Uterus (tissue), 2 donors: ENCODE results near the gene INPP1.

Source experiments
- POLR2A ChIP-seq, 2 donors: fragments of 450-650 bp; IDR thresholded peaks; one replicate each; pipeline ENCODE4 v1.6.1; 2016; ENCODE audit warnings: antibody characterized with exemption in 2 of 2, mild to moderate bottlenecking in 1 of 2, moderate library complexity in 1 of 2
- TF ChIP-seq, protein P1 (sequence below), 4 experiments: fragments of 200-600 bp in 2 of 4; fragments of 450-650 bp in 2 of 4; sonication (generic) in 2 of 4; IDR thresholded peaks; one replicate each; pipeline ENCODE4 v1.5.1; 2016 to 2019; ENCODE audit warnings: antibody characterized with exemption in 4 of 4, mild to moderate bottlenecking in 2 of 4, moderate library complexity in 1 of 4

DNA sequence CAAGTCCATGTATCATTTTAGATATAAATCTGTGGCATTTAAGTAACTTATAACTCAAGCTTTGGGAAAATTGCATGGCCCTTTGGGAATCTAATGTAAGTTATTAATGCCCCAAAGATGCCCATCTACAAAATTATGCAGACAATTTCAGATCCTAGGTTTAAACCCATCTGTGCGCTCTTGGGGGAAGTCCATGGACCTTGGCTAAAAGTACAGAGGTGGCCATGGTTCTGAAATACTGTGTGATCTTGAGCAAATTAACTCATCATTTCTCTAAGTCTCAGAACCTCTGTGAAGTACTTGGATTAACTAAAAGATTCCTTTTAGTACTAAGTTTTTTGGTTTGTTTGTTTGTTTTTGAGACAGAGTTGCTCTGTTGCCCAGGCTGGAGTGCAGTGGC lies 19.5 kb downstream of the INPP1 start:
- no peak for TF ChIP-seq POLR2A (IDR thresholded peaks at IDR 0.05)
- TF ChIP-seq, protein P1, sequence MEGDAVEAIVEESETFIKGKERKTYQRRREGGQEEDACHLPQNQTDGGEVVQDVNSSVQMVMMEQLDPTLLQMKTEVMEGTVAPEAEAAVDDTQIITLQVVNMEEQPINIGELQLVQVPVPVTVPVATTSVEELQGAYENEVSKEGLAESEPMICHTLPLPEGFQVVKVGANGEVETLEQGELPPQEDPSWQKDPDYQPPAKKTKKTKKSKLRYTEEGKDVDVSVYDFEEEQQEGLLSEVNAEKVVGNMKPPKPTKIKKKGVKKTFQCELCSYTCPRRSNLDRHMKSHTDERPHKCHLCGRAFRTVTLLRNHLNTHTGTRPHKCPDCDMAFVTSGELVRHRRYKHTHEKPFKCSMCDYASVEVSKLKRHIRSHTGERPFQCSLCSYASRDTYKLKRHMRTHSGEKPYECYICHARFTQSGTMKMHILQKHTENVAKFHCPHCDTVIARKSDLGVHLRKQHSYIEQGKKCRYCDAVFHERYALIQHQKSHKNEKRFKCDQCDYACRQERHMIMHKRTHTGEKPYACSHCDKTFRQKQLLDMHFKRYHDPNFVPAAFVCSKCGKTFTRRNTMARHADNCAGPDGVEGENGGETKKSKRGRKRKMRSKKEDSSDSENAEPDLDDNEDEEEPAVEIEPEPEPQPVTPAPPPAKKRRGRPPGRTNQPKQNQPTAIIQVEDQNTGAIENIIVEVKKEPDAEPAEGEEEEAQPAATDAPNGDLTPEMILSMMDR (IDR thresholded peaks at IDR 0.05), result no peak
